Brain microvascular endothelial cell (primary cell): ENCODE results near the gene TEKTIP1.

Experiments
- DNase-seq: peaks from one replicate; pipeline ENCODE4 v3.0.0-alpha.2; 2020
- H3K27ac ChIP-seq: fragments of 250-450 bp; sonication (Bioruptor Pico); 2 replicates; pipeline ENCODE4 v1.5.1; 2020; ENCODE audit warnings: mild to moderate bottlenecking, moderate library complexity
- H3K27me3 ChIP-seq: fragments of 250-450 bp; sonication (Bioruptor Pico); replicated peaks from 2 replicates; pipeline ENCODE4 v1.5.1; 2020; ENCODE audit warnings: mild to moderate bottlenecking
- H3K36me3 ChIP-seq: fragments of 250-450 bp; sonication (Bioruptor Pico); replicated peaks from 2 replicates; pipeline ENCODE4 v1.5.1; 2020; ENCODE audit warnings: mild to moderate bottlenecking
- H3K4me3 ChIP-seq: 2 replicates; pipeline ENCODE4 v1.5.1; 2011; ENCODE audit warnings: low read depth, mild to moderate bottlenecking, control low read depth, low read length, moderate library complexity
- CTCF ChIP-seq: IDR thresholded peaks from 2 replicates; pipeline ENCODE4 v1.5.1; 2011; ENCODE audit warnings: low read depth, mild to moderate bottlenecking, moderate library complexity, low read length, control low read depth, inconsistent platforms; ENCODE audit errors: missing control alignments
- in situ Hi-C: cut with HindIII; loops from 2 replicates; pipeline ENCODE4 v1.10.0; 2017; ENCODE audit warnings: low sequenced_read_pairs, low pct_ligation_motif_present

TEKTIP1 gene

GRCh38 chr19:3538965-3539755 lies at the start of gene TEKTIP1:
Gene TEKTIP1, plus strand, starts transcription at chr19:3539174. Its CDS starts 4 bp downstream, at chr19:3539178.
- in situ Hi-C loops, result no loop called here
- Histone ChIP-seq H3K27me3 (no peaks in the 10 kb centered on the region), H3K27ac (no peak within 1 kb of the TSS), H3K4me3 (no peak within 1 kb of the TSS), H3K36me3 (peaks cover 37% of the 10 kb centered on the region)
- no peak for TF ChIP-seq CTCF
- DNase-seq, result no peak

- TF ChIP-seq CTCF, result no peak
- H3K27me3 ChIP-seq, result no peaks in the 10 kb centered on the region
- no peak overlapping the region for H3K27ac ChIP-seq
- no peak for DNase-seq
- peaks cover 41% of the 10 kb centered on the region for H3K36me3 ChIP-seq
- H3K4me3 ChIP-seq, result no peak overlapping the region
- in situ Hi-C loops, result no loop called here
Measured at GRCh38 chr19:3491396-3492119, 47.4 kb upstream of the TEKTIP1 start.

GRCh38 chr19:3492131-3492839 lies 46.7 kb upstream of the TEKTIP1 start:
- no peaks in the 10 kb centered on the region for H3K27me3 ChIP-seq
- H3K4me3 ChIP-seq, result no peak overlapping the region
- no peak for DNase-seq
- no peak for TF ChIP-seq CTCF
- in situ Hi-C loops, result no loop called here
- H3K27ac ChIP-seq, result no peak overlapping the region
- peaks cover 45% of the 10 kb centered on the region for H3K36me3 ChIP-seq

- no peak overlapping the region for H3K27ac ChIP-seq
- TF ChIP-seq CTCF, result no peak
- in situ Hi-C loops, result no loop called here
- H3K27me3 ChIP-seq, result no peaks in the 10 kb centered on the region
- DNase-seq, result no peak
- H3K4me3 ChIP-seq, result no peak overlapping the region
- peaks cover 45% of the 10 kb centered on the region for H3K36me3 ChIP-seq
Measured at GRCh38 chr19:3492919-3493318, 46.1 kb upstream of the TEKTIP1 start.

GRCh38 chr19:3493651-3494050 lies 45.3 kb upstream of the TEKTIP1 start:
- in situ Hi-C loops, result no loop called here
- Histone ChIP-seq H3K27me3 (no peaks in the 10 kb centered on the region), H3K27ac (no peak overlapping the region), H3K4me3 (no peak overlapping the region), H3K36me3 (peaks cover 45% of the 10 kb centered on the region)
- no peak for TF ChIP-seq CTCF
- no peak for DNase-seq
